Measurements from ENCODE around the gene TRUB2. TPM values are rescaled to one million over a fixed set of nuclear protein-coding genes. Genes with fewer than 3 reads are reported as not detected.

TRUB2 gene
- total and polyA plus RNA-seq, 2 donors (not counting 3 experiments of a cell fraction or from before 2014, with no cell fraction given), result 21.1 to 39.3 TPM

DNA sequence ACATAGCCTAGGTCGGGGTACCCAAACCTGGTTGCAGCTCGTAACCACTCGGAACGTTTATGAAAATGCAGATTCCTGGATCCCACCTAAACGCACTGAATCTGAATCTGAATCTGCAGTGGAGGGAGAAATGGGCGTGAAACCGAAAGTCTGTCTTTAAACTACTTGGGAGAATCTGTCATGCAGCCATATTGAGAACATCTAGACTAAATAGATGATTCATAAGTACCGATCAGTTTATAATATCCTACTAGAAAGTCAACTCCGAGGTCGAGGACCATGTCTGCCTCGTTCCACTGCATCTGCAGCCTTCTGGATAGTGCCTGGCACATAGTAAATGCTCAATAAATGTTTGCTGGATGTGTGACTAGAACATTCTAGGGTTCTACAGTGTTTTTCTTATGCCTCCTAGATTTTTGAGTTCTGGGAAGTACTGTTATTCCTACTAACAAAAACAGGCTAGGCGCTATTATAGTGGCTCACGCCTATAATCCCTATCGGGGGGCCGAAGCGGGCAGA, 1.0 kb upstream of the TRUB2 start:
- FAIRE-seq, result no peak
- CTCF ChIA-PET, result interaction anchor here (1.8 kb wide), 1 partner anchor 18 kb away, joined by 7 read pairs; no protein-coding TSS in a partner anchor

DNA sequence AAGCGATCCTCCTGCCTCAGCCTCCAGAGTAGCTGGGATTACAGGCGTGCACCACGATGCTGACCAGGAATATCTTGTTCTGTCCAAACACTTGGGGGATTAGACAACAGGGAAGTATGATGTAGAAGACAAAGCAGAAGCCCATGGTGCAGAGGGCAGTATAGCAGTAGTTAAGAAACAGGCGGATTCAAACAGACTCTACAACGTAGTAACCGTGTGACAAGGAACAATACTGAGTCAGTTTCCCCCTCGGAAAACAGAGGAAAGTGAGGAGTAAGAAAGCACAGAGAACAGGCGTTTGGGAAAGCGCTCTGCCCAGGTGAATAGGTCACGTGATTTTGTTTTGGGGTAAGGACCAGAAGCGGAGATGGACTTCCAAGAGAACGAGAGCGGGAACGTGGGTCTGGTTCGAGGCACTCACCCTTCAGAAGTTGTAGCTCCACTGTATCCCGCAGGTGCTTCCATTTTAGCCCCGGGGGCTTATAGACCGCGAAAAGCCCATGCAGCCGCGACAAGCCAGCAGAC, 306 bp downstream of the TRUB2 start:
- BruUV-seq (replicated peaks), result TSS peak; percentile 66

More for the DNA sequence above, 1.0 kb upstream of the TRUB2 start:
- dilution Hi-C loops (cut with MboI; ENCODE audit: extremely low pct_ligation_motif_present, low sequenced_read_pairs), result no loop called here
- H3K4me3 ChIP-seq (replicated peaks in 1 of 3; ENCODE audit: insufficient read depth in 1 of 3, low read depth in 1 of 3, low read length in 3 of 3), result peak overlapping the region; percentile 83 to 92 (median 83)
- peak overlapping the region; percentile 42 for H2AFZ ChIP-seq (ENCODE audit: low read depth, low read length)
- peak overlapping the region; percentile 90 for H3K4me2 ChIP-seq (ENCODE audit: insufficient read depth, low read length)
- H3K27me3 ChIP-seq (ENCODE audit: control insufficient read depth in 2 of 2, insufficient read depth in 2 of 2, low read length in 2 of 2), result no peaks in the 10 kb centered on the region
- peak overlapping the region; percentile 6 for H3K27ac ChIP-seq (ENCODE audit: insufficient read depth, low read depth, low read length)
- peak; percentile 53 for DNase-seq (ENCODE audit: low read depth, low spot score)
- H3K9me1 ChIP-seq (replicated peaks; ENCODE audit: control insufficient read depth, extremely low read depth, insufficient read depth, low read length), result no peaks in the 10 kb centered on the region
- H4K20me1 ChIP-seq (replicated peaks; ENCODE audit: control insufficient read depth, extremely low read depth, insufficient read depth, low read length), result no peaks in the 10 kb centered on the region
- no peak for TF ChIP-seq POLR2A (IDR thresholded peaks at IDR 0.05; ENCODE audit: low read depth, low read length)
- TF ChIP-seq JUN (IDR thresholded peaks at IDR 0.05; ENCODE audit: borderline replicate concordance, insufficient read depth, insufficient read length, low read depth), result no peak
- no peak for TF ChIP-seq POLR2AphosphoS5 (IDR thresholded peaks at IDR 0.05; ENCODE audit: insufficient read depth, low read depth, low read length)
- TF ChIP-seq MYC (IDR thresholded peaks at IDR 0.05; ENCODE audit: low read depth, low read length), result no peak
- TF ChIP-seq, protein P1, sequence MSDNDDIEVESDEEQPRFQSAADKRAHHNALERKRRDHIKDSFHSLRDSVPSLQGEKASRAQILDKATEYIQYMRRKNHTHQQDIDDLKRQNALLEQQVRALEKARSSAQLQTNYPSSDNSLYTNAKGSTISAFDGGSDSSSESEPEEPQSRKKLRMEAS (IDR thresholded peaks at IDR 0.05; ENCODE audit: insufficient read depth, insufficient read length), result no peak
- POLR2A ChIA-PET, result no interaction called here
- peak overlapping the region; percentile 79 for H3K9ac ChIP-seq (replicated peaks; ENCODE audit: extremely low read depth, insufficient read depth, low read length)
- H3K79me2 ChIP-seq (ENCODE audit: control insufficient read depth, insufficient read depth, low read length), result peaks cover 25% of the 10 kb centered on the region
- peaks cover 3 to 13% of the 10 kb centered on the region in 2 experiments for H3K36me3 ChIP-seq (ENCODE audit: control insufficient read depth in 2 of 2, extremely low read depth in 1 of 2, insufficient read depth in 2 of 2, low read length in 2 of 2)
- peaks cover 12% of the 10 kb centered on the region for H3K4me1 ChIP-seq (ENCODE audit: control insufficient read depth, extremely low read depth, insufficient read depth, low read length)
- no peaks in the 10 kb centered on the region for H3K9me3 ChIP-seq (replicated peaks; ENCODE audit: control insufficient read depth, insufficient read depth, low read length)
- intact Hi-C loops (cut with micrococcal nuclease), result loop anchor here (2.0 kb wide), 2 partner anchors 48 kb away; partner anchors contain the start of gene URM1
- BruUV-seq (replicated peaks), result no TSS peak

More for the DNA sequence above, 306 bp downstream of the TRUB2 start:
- H2AFZ ChIP-seq (ENCODE audit: low read depth, low read length), result peak overlapping the region; percentile 76
- peak overlapping the region; percentile 79 for H3K9ac ChIP-seq (replicated peaks; ENCODE audit: extremely low read depth, insufficient read depth, low read length)
- H4K20me1 ChIP-seq (replicated peaks; ENCODE audit: control insufficient read depth, extremely low read depth, insufficient read depth, low read length), result no peaks in the 10 kb centered on the region
- FAIRE-seq, result no peak
- H3K36me3 ChIP-seq (ENCODE audit: control insufficient read depth in 2 of 2, extremely low read depth in 1 of 2, insufficient read depth in 2 of 2, low read length in 2 of 2), result peaks cover 7 to 12% of the 10 kb centered on the region in 2 experiments
- intact Hi-C loops (cut with micrococcal nuclease) (loop anchor here (1.0 to 2.0 kb wide), 6 partner anchors 15 to 49 kb away; partner anchors contain the start of genes SLC27A4 and URM1), dilution Hi-C loops (cut with MboI; ENCODE audit: extremely low pct_ligation_motif_present, low sequenced_read_pairs) (no loop called here)
- peak overlapping the region; percentile 45 to 92 (median 83) for H3K4me3 ChIP-seq (replicated peaks in 1 of 3; ENCODE audit: insufficient read depth in 1 of 3, low read depth in 1 of 3, low read length in 3 of 3)
- POLR2A ChIA-PET, result no interaction called here
- H3K4me1 ChIP-seq (ENCODE audit: control insufficient read depth, extremely low read depth, insufficient read depth, low read length), result peaks cover 12% of the 10 kb centered on the region
- DNase-seq (ENCODE audit: low read depth, low spot score), result no peak
- no peaks in the 10 kb centered on the region for H3K9me1 ChIP-seq (replicated peaks; ENCODE audit: control insufficient read depth, extremely low read depth, insufficient read depth, low read length)
- TF ChIP-seq POLR2AphosphoS5 (IDR thresholded peaks at IDR 0.05; ENCODE audit: insufficient read depth, low read depth, low read length) (no peak), POLR2A (IDR thresholded peaks at IDR 0.05; ENCODE audit: low read depth, low read length) (no peak), MYC (IDR thresholded peaks at IDR 0.05; ENCODE audit: low read depth, low read length) (no peak), JUN (IDR thresholded peaks at IDR 0.05; ENCODE audit: borderline replicate concordance, insufficient read depth, insufficient read length, low read depth) (no peak), FOS (IDR thresholded peaks at IDR 0.05; ENCODE audit: borderline replicate concordance, insufficient read depth, low read length) (no peak), EZH2 (IDR thresholded peaks at IDR 0.05; ENCODE audit: borderline replicate concordance, low read depth, low read length, severe bottlenecking) (no peak), GATA2 (IDR thresholded peaks at IDR 0.05; ENCODE audit: insufficient read depth, insufficient read length, low read depth, low read length) (no peak)
- TF ChIP-seq, protein P2, sequence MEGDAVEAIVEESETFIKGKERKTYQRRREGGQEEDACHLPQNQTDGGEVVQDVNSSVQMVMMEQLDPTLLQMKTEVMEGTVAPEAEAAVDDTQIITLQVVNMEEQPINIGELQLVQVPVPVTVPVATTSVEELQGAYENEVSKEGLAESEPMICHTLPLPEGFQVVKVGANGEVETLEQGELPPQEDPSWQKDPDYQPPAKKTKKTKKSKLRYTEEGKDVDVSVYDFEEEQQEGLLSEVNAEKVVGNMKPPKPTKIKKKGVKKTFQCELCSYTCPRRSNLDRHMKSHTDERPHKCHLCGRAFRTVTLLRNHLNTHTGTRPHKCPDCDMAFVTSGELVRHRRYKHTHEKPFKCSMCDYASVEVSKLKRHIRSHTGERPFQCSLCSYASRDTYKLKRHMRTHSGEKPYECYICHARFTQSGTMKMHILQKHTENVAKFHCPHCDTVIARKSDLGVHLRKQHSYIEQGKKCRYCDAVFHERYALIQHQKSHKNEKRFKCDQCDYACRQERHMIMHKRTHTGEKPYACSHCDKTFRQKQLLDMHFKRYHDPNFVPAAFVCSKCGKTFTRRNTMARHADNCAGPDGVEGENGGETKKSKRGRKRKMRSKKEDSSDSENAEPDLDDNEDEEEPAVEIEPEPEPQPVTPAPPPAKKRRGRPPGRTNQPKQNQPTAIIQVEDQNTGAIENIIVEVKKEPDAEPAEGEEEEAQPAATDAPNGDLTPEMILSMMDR (IDR thresholded peaks at IDR 0.05; ENCODE audit: extremely low read depth in 1 of 2, insufficient read depth in 1 of 2, low read depth in 1 of 2, low read length in 2 of 2), result no peak
- TF ChIP-seq, protein P1 (IDR thresholded peaks at IDR 0.05; ENCODE audit: insufficient read depth, insufficient read length), result no peak
- H3K27me3 ChIP-seq (ENCODE audit: control insufficient read depth in 2 of 2, insufficient read depth in 2 of 2, low read length in 2 of 2), result no peaks in the 10 kb centered on the region
- peaks cover 25% of the 10 kb centered on the region for H3K79me2 ChIP-seq (ENCODE audit: control insufficient read depth, insufficient read depth, low read length)
- H3K27ac ChIP-seq (ENCODE audit: insufficient read depth, low read depth, low read length), result peak overlapping the region; percentile 56
- H3K9me3 ChIP-seq (replicated peaks; ENCODE audit: control insufficient read depth, insufficient read depth, low read length), result no peaks in the 10 kb centered on the region
- H3K4me2 ChIP-seq (ENCODE audit: insufficient read depth, low read length), result peak overlapping the region; percentile 78
- CTCF ChIA-PET, result interaction anchor here (0.8 kb wide), 1 partner anchor 19 kb away, joined by 3 read pairs; no protein-coding TSS in a partner anchor

All from endothelial cell of umbilical vein (primary cell).